Erythroblast (primary cell): ENCODE measurements around the gene BBIP1.
A peak's percentile ranks its signal among the peaks of the same experiment; 100 is the strongest.

Experiments used
- DNase-seq, 2 experiments: peaks; one replicate each; lab custom pipeline; 2025; lab: John Stamatoyannopoulos, UW
- GATA1 ChIP-seq: IDR thresholded peaks from 2 replicates; pipeline ENCODE4 v1.6.1; 2011; ENCODE audit warnings: low read depth, mild to moderate bottlenecking, control low read depth, low read length, moderate library complexity
- POLR2A ChIP-seq: IDR thresholded peaks from 2 replicates; pipeline ENCODE4 v1.6.1; 2011; ENCODE audit warnings: mild to moderate bottlenecking, low read length

The BBIP1 gene

DNA sequence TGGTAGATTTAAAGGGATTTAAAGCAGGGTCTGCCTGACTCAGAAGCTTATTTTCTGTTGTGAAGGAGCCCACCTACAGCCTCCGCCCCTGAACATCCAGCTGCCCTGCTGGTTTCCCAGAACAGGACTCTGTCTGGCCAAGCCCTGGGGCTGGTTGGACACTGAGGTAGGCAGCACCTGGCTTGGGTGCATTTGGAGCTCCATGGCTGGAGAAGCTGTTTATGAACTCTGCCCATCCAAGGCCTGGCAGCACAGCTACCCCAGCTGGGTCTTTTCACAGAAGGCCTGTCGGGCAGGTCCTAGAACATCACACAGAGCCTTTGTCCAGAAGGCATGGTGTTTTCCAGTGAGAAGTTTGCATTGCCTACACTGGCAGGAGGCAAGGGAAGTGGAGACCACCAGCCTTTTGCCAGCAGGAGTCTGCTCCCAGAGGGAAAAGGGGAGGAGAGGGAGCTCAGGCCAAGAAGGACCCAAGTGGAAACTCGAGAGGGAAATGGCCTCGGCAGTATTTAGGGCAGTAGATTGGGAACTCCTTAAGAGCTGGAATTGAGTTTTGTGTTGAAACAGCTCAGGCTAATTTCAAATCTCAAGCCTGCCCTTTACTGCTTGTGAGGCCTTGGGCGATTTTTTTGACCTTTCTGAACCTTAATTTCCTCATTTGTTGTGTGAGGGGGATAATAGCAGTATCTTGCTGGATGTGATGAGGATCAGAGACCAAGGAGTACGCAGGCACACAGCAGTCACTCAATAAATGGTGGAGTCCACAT is 59.6 kb downstream of the BBIP1 start:
- peak in 1 of 2 experiments; percentile 44 for DNase-seq
- no peak for TF ChIP-seq POLR2A
- TF ChIP-seq GATA1: no peak

DNA sequence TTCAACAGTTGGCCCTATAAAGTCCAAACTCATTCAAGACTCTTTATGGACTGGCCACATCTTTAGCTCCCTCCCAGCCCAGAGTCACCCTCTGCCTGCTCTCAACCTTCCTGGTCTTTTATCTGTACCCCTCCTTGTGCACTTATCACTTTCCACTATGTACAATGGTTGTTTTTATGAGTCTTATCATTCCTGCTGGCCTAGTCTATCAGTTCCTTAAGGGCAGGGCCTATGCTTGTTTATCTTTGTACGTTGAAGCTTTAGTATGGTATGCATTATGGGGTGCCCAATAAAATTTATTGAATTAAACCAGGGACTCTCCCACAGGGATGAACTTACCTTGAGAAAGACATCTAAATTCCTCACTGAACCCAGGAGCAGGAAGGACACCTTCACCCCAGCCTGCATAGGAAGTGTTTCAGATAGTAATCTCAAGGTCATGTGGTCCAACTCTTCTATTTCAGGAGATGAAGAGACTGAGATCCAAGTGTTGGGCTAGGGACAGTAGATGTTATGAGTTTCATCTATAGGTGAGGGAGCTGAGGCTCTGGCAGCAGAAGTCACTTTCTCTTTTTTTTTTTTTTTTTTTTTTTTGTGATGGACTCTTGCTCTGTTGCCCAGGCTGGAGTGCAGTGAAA is 60.6 kb downstream of the BBIP1 start:
- TF ChIP-seq POLR2A (peak; percentile 47), GATA1 (peak; percentile 75)
- peak; percentile 78 to 94 for DNase-seq

DNA sequence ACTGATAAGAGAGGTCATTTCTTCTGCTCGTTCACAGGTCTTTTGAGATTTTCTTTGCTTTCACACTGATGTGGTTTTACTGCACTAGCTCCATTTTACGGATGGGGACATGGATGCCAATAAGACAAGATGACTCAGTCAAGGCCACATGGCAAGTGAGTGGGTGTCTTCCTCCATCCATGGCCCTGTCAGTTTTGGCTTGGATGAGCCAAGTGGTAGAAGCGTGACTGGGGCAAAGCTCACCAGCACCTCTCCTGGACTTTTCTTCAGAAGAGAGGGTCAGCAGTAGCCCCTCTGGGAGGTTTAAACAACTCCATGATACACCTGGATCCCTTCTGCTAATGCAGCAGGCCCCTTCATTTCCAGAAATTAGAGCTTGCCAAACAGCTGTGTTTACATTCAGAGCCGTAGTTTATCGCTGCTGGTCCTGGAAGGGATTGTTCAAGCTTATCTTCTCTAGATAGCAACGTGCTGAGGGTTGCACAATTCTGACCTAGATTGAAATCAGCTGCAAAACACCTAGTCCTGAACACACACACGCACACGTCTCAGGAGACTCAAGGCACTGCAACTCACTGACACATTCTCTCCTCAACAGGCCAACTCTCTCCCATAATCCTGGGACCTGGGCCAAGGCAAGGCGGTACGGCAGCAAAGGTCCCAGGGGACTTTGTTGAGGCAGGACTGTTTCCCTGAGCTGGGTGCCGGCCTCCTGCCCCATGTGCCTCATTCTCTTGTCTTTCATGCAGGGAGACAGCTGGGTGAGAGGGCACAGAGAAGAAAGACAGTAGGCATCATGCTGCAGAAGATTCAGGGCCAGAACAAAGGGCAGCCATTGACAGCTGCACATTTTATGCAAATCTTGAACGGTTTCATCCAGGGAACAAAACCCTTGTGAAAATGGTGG is 61.5 kb downstream of the BBIP1 start:
- peak; percentile 73 to 91 for DNase-seq
- no peak for TF ChIP-seq GATA1
- no peak for TF ChIP-seq POLR2A

DNA sequence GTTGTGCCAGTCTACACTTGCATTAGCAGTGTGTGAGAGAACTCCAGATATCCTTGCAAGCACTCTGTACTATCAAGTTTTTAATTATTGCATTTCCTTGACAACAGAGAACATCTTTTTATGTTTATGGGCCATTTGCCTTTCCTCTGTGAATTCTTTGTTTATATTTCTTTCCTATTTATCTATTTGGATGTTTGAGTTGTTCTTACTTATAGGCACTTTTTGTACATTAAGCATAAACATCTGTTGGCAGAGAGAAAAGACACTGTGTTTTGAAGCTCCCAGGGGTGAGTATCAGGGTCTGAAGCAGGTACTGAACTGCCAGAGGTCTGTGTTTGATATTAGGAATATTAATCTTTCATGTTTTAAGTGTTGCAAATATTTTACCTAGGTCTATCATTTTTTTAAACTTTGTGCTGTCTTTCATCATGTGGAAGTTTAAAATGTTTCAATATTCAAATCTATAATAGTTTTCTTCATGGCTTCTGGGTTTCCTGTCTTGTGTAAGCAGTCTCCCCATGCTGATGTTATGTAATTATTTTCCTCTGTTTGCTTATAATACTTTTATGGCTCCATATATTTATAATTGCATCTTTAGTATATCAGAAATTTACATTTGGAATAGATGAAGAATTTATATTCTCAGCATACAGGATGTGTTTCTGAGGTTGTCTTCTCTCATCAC is 64.9 kb downstream of the BBIP1 start:
- TF ChIP-seq GATA1 (no peak), POLR2A (no peak)
- no peak for DNase-seq

DNA sequence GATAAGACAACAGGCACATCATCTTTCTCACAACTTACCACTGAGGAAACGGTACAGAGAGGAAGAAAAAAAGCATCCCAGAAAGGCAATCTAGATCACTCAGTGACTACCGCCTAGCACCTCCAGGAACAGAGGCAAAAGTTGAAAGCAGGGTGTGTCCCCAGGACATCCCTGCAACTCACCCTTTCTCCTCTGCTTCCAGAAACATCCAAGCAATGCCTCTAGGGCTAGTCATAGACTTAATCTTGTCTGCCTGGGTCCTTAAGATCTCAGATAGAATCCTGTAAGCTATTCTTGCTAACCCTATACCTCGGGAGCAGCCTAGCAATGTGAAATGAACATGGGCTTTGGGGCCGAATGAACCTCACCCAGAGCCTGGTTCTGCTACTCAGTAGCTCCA is 66.0 kb downstream of the BBIP1 start:
- no peak for DNase-seq
- TF ChIP-seq POLR2A (no peak), GATA1 (no peak)

DNA sequence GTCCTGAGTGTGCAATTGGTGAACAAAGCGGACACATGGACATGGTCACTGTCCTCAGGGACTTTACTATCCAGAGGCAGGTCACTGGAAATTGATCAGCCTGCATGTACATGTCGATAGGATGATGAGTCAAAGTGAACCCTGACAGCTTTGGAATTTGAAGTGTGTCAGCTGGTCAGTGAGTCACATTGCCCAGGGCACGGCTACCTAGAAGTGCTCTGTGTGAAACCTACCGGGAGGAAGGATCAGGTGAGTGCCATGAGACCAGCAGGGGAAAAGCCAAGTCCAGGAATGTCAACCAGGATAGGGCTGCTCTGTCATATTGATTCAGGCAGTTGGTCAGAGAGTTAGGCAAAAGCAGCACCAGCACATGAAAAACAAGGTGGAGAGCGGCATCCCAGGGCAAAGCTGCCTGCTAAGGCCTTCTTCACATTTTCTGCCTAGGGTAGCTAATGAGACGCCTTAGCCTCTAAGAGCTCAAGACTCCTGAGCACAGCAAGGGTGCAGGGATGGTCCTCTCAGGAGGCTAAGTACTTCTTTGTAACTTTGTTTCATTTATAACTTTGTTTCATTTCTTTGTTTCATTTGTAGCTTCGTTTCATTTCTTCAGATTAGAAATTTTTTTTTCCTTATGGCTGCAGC is 66.6 kb downstream of the BBIP1 start:
- no peak for DNase-seq

DNA sequence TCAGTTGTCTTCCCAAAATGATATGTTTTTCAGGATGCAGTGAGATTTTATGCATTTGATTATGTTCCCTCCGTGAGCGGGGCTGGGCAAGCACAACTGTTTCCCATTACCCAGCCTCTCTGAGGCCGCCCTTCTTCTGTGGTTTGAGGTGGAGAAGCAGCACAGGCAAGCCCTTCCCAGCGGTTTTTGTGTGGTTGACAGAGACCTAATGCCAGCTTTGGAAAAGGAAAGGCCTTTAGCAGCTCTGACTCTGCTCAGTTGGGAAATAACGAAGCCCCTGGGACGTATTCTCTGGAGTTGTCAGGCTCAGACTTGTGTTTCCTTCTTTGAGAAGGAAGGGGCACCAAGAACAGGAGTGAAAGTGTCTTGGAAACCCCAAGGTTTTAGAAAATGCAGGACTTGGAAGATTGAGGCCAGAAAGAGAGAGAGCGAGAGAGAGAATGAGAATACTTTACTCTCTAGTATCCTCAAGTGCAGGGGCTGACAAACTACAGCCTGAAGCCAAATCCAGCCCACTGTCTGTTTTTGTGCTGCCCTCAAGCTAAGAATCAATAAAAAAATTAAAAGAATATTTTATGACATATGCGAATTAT is 67.9 kb downstream of the BBIP1 start:
- peak in 1 of 2 experiments; percentile 21 for DNase-seq
- TF ChIP-seq GATA1 (no peak), POLR2A (no peak)

More for the DNA sequence above, 66.6 kb downstream of the BBIP1 start:
- no peak for TF ChIP-seq POLR2A

DNA sequence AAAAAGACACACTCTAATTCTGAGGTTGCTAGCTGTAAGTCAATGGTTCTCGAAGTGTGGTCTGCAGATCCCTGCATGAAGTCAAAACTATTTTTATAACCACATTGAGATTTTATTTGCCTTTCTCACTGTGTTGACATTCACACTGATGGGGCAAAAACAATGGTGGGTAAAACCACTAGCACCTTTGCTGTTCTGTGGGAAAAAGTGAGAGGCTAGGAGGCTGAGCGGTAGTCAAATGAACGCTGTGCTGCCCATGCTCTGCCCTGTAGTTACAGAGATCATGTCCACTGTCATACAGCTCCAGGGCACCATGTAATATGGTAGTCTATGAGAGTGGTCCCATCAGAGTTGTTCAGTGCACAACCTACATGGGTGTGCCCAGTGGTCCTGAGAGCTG is 68.9 kb downstream of the BBIP1 start:
- no peak for DNase-seq
- TF ChIP-seq POLR2A (no peak), GATA1 (no peak)
